ENCODE data around the gene SPAG16. TPM values are rescaled to one million over a fixed set of nuclear protein-coding genes. Genes with fewer than 3 reads are reported as not detected.

The SPAG16 gene
- total and polyA plus RNA-seq, 3 experiments from 2014 or later: 7.7 to 15.3 (median 8.2) TPM

- DNase-seq: no peak
- H3K9me3 ChIP-seq (ENCODE audit: low read length): no peaks in the 10 kb centered on the region
- H3K27me3 ChIP-seq (ENCODE audit: insufficient read depth, low read length, poor library complexity, severe bottlenecking): no peaks in the 10 kb centered on the region
- no peak overlapping the region for H3K27ac ChIP-seq (ENCODE audit: low read depth, low read length)
- ChIA-PET POLR2A (no interaction called here), CTCF (no interaction called here)
- Mint-ChIP-seq H3K27ac (no peak overlapping the region), H3K4me3 (no peak overlapping the region), H3K4me1 (no peaks in the 10 kb centered on the region), H3K9me3 (no peaks in the 10 kb centered on the region), H3K36me3 (no peaks in the 10 kb centered on the region), H3K27me3 (no peaks in the 10 kb centered on the region)
- no peak overlapping the region for H3K4me3 ChIP-seq (ENCODE audit: low read length)
- H3K36me3 ChIP-seq (ENCODE audit: insufficient read depth, low read length): no peaks in the 10 kb centered on the region
- no peaks in the 10 kb centered on the region for H3K4me1 ChIP-seq (ENCODE audit: insufficient read depth, low read length)
Measured at GRCh38 chr2:213806125-213806726, 522.0 kb downstream of the SPAG16 start.

DNA sequence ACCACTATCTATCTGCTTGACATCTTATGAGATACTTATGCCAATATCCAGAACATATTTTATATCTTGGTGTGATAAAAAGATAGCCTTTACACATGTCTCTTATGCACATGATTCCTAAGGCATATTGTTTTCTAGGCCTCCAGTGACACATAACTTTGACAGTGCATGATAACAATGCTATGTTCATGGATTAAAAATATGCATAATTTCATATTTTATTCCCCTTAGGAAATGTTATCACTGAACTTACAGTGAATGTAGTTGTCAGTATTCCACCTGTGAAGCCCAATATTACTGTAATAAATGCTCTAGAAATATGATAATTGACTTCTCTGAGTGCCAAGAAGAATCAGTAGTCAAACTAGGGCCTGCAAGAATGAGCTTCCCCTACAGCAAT is 532.3 kb downstream of the SPAG16 start:
- Histone ChIP-seq H3K4me3 (ENCODE audit: low read length) (no peak overlapping the region), H3K4me1 (ENCODE audit: insufficient read depth, low read length) (no peaks in the 10 kb centered on the region), H3K36me3 (ENCODE audit: insufficient read depth, low read length) (no peaks in the 10 kb centered on the region), H3K27ac (ENCODE audit: low read depth, low read length) (no peak overlapping the region), H3K9me3 (ENCODE audit: low read length) (no peaks in the 10 kb centered on the region), H3K27me3 (ENCODE audit: insufficient read depth, low read length, poor library complexity, severe bottlenecking) (no peaks in the 10 kb centered on the region)
- CTCF ChIA-PET: no interaction called here
- Mint-ChIP-seq H3K27me3 (peaks cover 0 to 2% of the 10 kb centered on the region in 2 donors), H3K4me1 (no peaks in the 10 kb centered on the region), H3K27ac (no peak overlapping the region), H3K4me3 (no peak overlapping the region), H3K9me3 (peaks cover 0 to 11% (median 2%) of the 10 kb centered on the region in 5 donors), H3K36me3 (no peaks in the 10 kb centered on the region)
- POLR2A ChIA-PET: no interaction called here
- DNase-seq: no peak

DNA sequence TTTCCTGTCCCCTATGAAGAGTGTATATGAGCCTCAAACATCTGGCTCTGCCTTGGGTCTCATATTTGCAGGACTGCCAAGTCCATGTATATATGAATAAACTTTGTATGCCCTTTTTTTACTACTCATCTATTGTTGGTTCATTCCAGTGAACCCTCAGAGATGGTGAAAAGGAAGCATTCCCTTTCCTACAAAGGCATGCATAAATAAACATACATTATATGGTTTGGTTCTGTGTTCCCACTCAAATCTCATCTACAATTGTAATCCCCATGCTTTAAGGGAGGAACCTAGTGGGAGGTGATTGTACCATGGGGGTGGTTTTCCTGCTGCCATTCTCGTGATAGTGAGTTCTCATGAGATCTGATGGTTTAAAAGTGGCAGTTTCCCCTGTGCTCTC is 534.2 kb downstream of the SPAG16 start:
- Mint-ChIP-seq H3K9me3 (peaks cover 0 to 11% (median 5%) of the 10 kb centered on the region in 5 donors), H3K36me3 (no peaks in the 10 kb centered on the region), H3K4me1 (no peaks in the 10 kb centered on the region), H3K4me3 (no peak overlapping the region), H3K27ac (no peak overlapping the region), H3K27me3 (no peaks in the 10 kb centered on the region)
- Histone ChIP-seq H3K27me3 (ENCODE audit: insufficient read depth, low read length, poor library complexity, severe bottlenecking) (no peaks in the 10 kb centered on the region), H3K27ac (ENCODE audit: low read depth, low read length) (no peak overlapping the region), H3K9me3 (ENCODE audit: low read length) (no peaks in the 10 kb centered on the region), H3K36me3 (ENCODE audit: insufficient read depth, low read length) (no peaks in the 10 kb centered on the region), H3K4me1 (ENCODE audit: insufficient read depth, low read length) (no peaks in the 10 kb centered on the region), H3K4me3 (ENCODE audit: low read length) (no peak overlapping the region)
- DNase-seq: no peak
- CTCF ChIA-PET: no interaction called here
- POLR2A ChIA-PET: no interaction called here

DNA sequence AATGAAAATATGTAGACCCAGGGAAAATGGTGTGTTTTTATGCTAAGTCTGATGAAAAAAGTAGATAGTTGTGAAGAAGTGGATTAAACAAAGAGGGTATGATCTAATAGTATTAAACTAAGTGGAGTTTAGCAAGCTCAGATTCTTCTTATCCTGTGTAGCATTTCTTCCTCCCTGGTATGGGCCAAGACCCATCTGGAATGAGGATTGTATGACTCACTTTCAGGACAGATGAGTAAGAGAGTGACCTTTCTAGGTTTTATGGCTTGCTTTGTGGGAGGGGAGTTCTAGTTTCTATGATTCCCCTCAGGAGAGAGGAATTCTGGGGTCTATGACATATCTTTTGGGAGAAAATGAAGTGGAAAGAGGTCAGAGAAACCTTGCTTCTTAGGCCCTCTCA is 550.1 kb downstream of the SPAG16 start:
- Histone ChIP-seq H3K4me1 (ENCODE audit: insufficient read depth, low read length) (no peaks in the 10 kb centered on the region), H3K27me3 (ENCODE audit: insufficient read depth, low read length, poor library complexity, severe bottlenecking) (no peaks in the 10 kb centered on the region), H3K27ac (ENCODE audit: low read depth, low read length) (no peak overlapping the region), H3K9me3 (ENCODE audit: low read length) (no peaks in the 10 kb centered on the region), H3K4me3 (ENCODE audit: low read length) (no peak overlapping the region), H3K36me3 (ENCODE audit: insufficient read depth, low read length) (no peaks in the 10 kb centered on the region)
- H3K9me3 Mint-ChIP-seq: peaks cover 0 to 4% (median 3%) of the 10 kb centered on the region in 5 donors
- ChIA-PET CTCF (no interaction called here), POLR2A (no interaction called here)
- H3K4me3 Mint-ChIP-seq: no peak overlapping the region
- no peaks in the 10 kb centered on the region for H3K27me3 Mint-ChIP-seq
- no peak overlapping the region for H3K27ac Mint-ChIP-seq
- no peaks in the 10 kb centered on the region for H3K36me3 Mint-ChIP-seq
- H3K4me1 Mint-ChIP-seq: no peaks in the 10 kb centered on the region
- no peak for DNase-seq

DNA sequence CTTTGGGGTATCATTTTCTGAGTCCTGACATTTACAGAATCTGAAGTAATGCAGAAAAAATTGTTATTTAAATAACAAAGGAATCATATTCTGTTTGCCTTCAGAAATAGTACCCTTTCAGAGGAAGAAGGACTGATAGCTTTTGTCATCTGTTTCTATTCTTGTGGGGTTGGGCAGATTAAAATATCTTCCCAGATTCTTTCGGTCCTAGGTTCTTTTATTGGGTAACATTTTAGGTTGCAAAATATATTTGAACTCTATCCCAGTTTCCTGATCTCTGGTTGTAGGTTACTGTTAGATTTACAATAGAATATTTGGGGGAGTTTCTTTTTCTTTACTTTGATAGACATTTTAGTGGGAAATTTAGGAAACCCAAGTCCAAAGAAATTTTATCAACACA is 550.5 kb downstream of the SPAG16 start:
- POLR2A ChIA-PET: no interaction called here
- CTCF ChIA-PET: no interaction called here
- Histone ChIP-seq H3K9me3 (ENCODE audit: low read length) (no peaks in the 10 kb centered on the region), H3K27me3 (ENCODE audit: insufficient read depth, low read length, poor library complexity, severe bottlenecking) (no peaks in the 10 kb centered on the region), H3K36me3 (ENCODE audit: insufficient read depth, low read length) (no peaks in the 10 kb centered on the region), H3K4me3 (ENCODE audit: low read length) (no peak overlapping the region), H3K27ac (ENCODE audit: low read depth, low read length) (no peak overlapping the region), H3K4me1 (ENCODE audit: insufficient read depth, low read length) (no peaks in the 10 kb centered on the region)
- no peak overlapping the region for H3K4me3 Mint-ChIP-seq
- H3K9me3 Mint-ChIP-seq: peaks cover 0 to 4% (median 3%) of the 10 kb centered on the region in 5 donors
- no peaks in the 10 kb centered on the region for H3K36me3 Mint-ChIP-seq
- H3K27ac Mint-ChIP-seq: no peak overlapping the region
- no peak for DNase-seq
- no peaks in the 10 kb centered on the region for H3K4me1 Mint-ChIP-seq
- no peaks in the 10 kb centered on the region for H3K27me3 Mint-ChIP-seq

DNA sequence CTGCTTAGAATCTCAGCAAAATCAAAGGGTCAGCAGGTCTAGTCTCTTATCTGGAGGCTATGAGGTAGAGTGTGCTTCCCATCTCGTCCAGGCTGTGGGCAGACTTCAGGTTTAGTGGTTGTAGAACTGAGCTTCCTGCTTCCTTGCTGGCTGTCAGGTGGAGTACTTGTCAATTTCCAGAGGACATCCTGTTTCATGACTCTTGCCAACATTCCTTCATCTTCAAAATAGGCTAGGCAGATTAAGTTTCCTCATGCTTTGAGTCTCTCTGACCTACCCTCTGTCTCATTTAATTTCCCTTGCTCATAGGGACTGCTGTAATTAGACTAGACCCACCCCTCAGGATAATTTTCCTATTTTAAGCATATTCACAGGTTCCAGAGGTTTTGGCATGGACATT is 562.6 kb downstream of the SPAG16 start:
- POLR2A ChIA-PET: no interaction called here
- H3K4me3 Mint-ChIP-seq: no peak overlapping the region
- H3K27ac Mint-ChIP-seq: no peak overlapping the region
- no peak overlapping the region for H3K4me3 ChIP-seq (ENCODE audit: low read length)
- H3K27ac ChIP-seq (ENCODE audit: low read depth, low read length): no peak overlapping the region
- H3K27me3 ChIP-seq (ENCODE audit: insufficient read depth, low read length, poor library complexity, severe bottlenecking): no peaks in the 10 kb centered on the region
- peaks cover 0 to 6% (median 0%) of the 10 kb centered on the region in 5 donors for H3K9me3 Mint-ChIP-seq
- no peaks in the 10 kb centered on the region for H3K4me1 Mint-ChIP-seq
- CTCF ChIA-PET: no interaction called here
- no peak for DNase-seq
- H3K36me3 ChIP-seq (ENCODE audit: insufficient read depth, low read length): no peaks in the 10 kb centered on the region
- H3K36me3 Mint-ChIP-seq: no peaks in the 10 kb centered on the region
- H3K4me1 ChIP-seq (ENCODE audit: insufficient read depth, low read length): no peaks in the 10 kb centered on the region
- H3K27me3 Mint-ChIP-seq: no peaks in the 10 kb centered on the region
- H3K9me3 ChIP-seq (ENCODE audit: low read length): no peaks in the 10 kb centered on the region

DNA sequence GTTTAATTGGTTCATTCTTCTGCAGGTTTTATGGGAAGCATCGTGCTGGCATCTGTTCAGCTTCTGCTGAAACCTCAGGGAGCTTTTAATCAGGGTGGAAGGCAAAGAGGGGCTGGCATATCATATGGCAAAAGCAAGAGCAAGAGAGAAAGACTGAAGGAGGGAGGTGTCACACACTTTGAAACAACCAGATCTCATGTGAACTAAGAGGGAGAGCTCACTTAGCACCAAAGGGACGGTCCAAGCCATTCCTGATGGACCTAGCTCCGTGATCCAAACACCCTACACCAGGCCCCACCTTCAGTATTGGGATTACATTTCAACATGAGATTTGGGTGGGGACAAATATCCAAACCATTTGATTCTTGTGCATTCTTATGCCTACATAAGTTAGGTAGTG is 563.1 kb downstream of the SPAG16 start:
- Histone ChIP-seq H3K4me3 (ENCODE audit: low read length) (no peak overlapping the region), H3K9me3 (ENCODE audit: low read length) (no peaks in the 10 kb centered on the region), H3K27ac (ENCODE audit: low read depth, low read length) (no peak overlapping the region), H3K4me1 (ENCODE audit: insufficient read depth, low read length) (no peaks in the 10 kb centered on the region), H3K27me3 (ENCODE audit: insufficient read depth, low read length, poor library complexity, severe bottlenecking) (no peaks in the 10 kb centered on the region), H3K36me3 (ENCODE audit: insufficient read depth, low read length) (no peaks in the 10 kb centered on the region)
- no peak for DNase-seq
- Mint-ChIP-seq H3K4me3 (no peak overlapping the region), H3K27ac (no peak overlapping the region), H3K9me3 (peaks cover 0 to 6% (median 0%) of the 10 kb centered on the region in 5 donors), H3K4me1 (no peaks in the 10 kb centered on the region), H3K27me3 (no peaks in the 10 kb centered on the region), H3K36me3 (no peaks in the 10 kb centered on the region)
- POLR2A ChIA-PET: no interaction called here
- CTCF ChIA-PET: no interaction called here

GRCh38 chr2:213848631-213849030 is 564.4 kb downstream of the SPAG16 start:
- ChIA-PET CTCF (no interaction called here), POLR2A (no interaction called here)
- Mint-ChIP-seq H3K4me1 (no peaks in the 10 kb centered on the region), H3K4me3 (no peak overlapping the region), H3K36me3 (no peaks in the 10 kb centered on the region), H3K27me3 (no peaks in the 10 kb centered on the region), H3K27ac (no peak overlapping the region), H3K9me3 (peaks cover 0 to 6% (median 0%) of the 10 kb centered on the region in 5 donors)
- Histone ChIP-seq H3K9me3 (ENCODE audit: low read length) (no peaks in the 10 kb centered on the region), H3K27ac (ENCODE audit: low read depth, low read length) (no peak overlapping the region), H3K4me3 (ENCODE audit: low read length) (no peak overlapping the region), H3K36me3 (ENCODE audit: insufficient read depth, low read length) (no peaks in the 10 kb centered on the region), H3K27me3 (ENCODE audit: insufficient read depth, low read length, poor library complexity, severe bottlenecking) (no peaks in the 10 kb centered on the region), H3K4me1 (ENCODE audit: insufficient read depth, low read length) (no peaks in the 10 kb centered on the region)
- DNase-seq: no peak

GRCh38 chr2:213861638-213862037 is 577.4 kb downstream of the SPAG16 start:
- Mint-ChIP-seq H3K4me1 (no peaks in the 10 kb centered on the region), H3K27me3 (no peaks in the 10 kb centered on the region), H3K36me3 (no peaks in the 10 kb centered on the region), H3K9me3 (peaks cover 0 to 13% (median 0%) of the 10 kb centered on the region in 5 donors), H3K27ac (no peak overlapping the region), H3K4me3 (no peak overlapping the region)
- Histone ChIP-seq H3K4me1 (ENCODE audit: insufficient read depth, low read length) (no peaks in the 10 kb centered on the region), H3K27ac (ENCODE audit: low read depth, low read length) (no peak overlapping the region), H3K36me3 (ENCODE audit: insufficient read depth, low read length) (no peaks in the 10 kb centered on the region), H3K9me3 (ENCODE audit: low read length) (no peaks in the 10 kb centered on the region), H3K4me3 (ENCODE audit: low read length) (no peak overlapping the region), H3K27me3 (ENCODE audit: insufficient read depth, low read length, poor library complexity, severe bottlenecking) (no peaks in the 10 kb centered on the region)
- no peak for DNase-seq
- ChIA-PET POLR2A (no interaction called here), CTCF (no interaction called here)

All from CD8-positive, alpha-beta memory T cell (primary cell).